Neuronal stem cell (in vitro differentiated cells): ENCODE measurements around the gene PRICKLE4.

Source experiments
- DNase-seq: peaks from one replicate; pipeline ENCODE4 v3.0.0-alpha.2; 2013; ENCODE audit warnings: low spot score
- H2AFZ ChIP-seq: one replicate; pipeline ENCODE4 v1.6.1; 2013; ENCODE audit warnings: mild to moderate bottlenecking, low read length, inconsistent platforms
- H2AK5ac ChIP-seq: 2 replicates; pipeline ENCODE4 v1.6.1; 2013; ENCODE audit warnings: low read depth, mild to moderate bottlenecking, inconsistent platforms, low read length, moderate library complexity, mixed read lengths
- H2BK120ac ChIP-seq: 2 replicates; pipeline ENCODE4 v1.6.1; 2013; ENCODE audit warnings: low read depth, mild to moderate bottlenecking, inconsistent platforms, low read length, moderate library complexity, mixed read lengths
- H2BK12ac ChIP-seq: one replicate; pipeline ENCODE4 v1.6.1; 2013; ENCODE audit warnings: low read length, inconsistent platforms
- H2BK15ac ChIP-seq: 2 replicates; pipeline ENCODE4 v1.6.1; 2013; ENCODE audit warnings: mild to moderate bottlenecking, low read length, inconsistent platforms, mixed read lengths
- H2BK5ac ChIP-seq: one replicate; pipeline ENCODE4 v1.6.1; 2013; ENCODE audit warnings: inconsistent platforms, mild to moderate bottlenecking, low read length, moderate library complexity
- H3K14ac ChIP-seq: one replicate; pipeline ENCODE4 v1.6.1; 2013; ENCODE audit warnings: low read length, inconsistent platforms
- H3K18ac ChIP-seq: 2 replicates; pipeline ENCODE4 v1.6.1; 2013; ENCODE audit warnings: low read length, inconsistent platforms
- H3K23ac ChIP-seq: 2 replicates; pipeline ENCODE4 v1.6.1; 2013; ENCODE audit warnings: low read depth, mild to moderate bottlenecking, mixed read lengths, low read length, inconsistent platforms; ENCODE audit not compliant: poor library complexity
- H3K27ac ChIP-seq: replicated peaks from 3 replicates; pipeline ENCODE4 v1.5.1; 2013; ENCODE audit warnings: low read length, inconsistent platforms
- H3K27me3 ChIP-seq, 3 experiments: 2 replicates each; pipeline ENCODE4 v1.6.1; 2013; ENCODE audit warnings: low read length in 3 of 3, mild to moderate bottlenecking in 2 of 3, inconsistent platforms in 1 of 3, low read depth in 1 of 3, mixed read lengths in 1 of 3, moderate library complexity in 1 of 3; ENCODE audit not compliant: control insufficient read depth in 3 of 3, insufficient read depth in 3 of 3
- H3K36me3 ChIP-seq, 2 donors: replicated peaks in 1 of 2; 2 replicates each; pipeline ENCODE4 v1.6.1; 2013; ENCODE audit warnings: low read length in 2 of 2; ENCODE audit not compliant: control insufficient read depth in 2 of 2, insufficient read depth in 2 of 2
- H3K4ac ChIP-seq: 2 replicates; pipeline ENCODE4 v1.6.1; 2013; ENCODE audit warnings: inconsistent platforms, mild to moderate bottlenecking, low read length, moderate library complexity
- H3K4me1 ChIP-seq, 2 donors: 1 replicate in 1 of 2; 2 replicates in 1 of 2; pipeline ENCODE4 v1.6.1; 2013; ENCODE audit warnings: low read length in 2 of 2, low read depth in 1 of 2; ENCODE audit not compliant: control insufficient read depth in 2 of 2, insufficient read depth in 1 of 2
- H3K4me2 ChIP-seq: one replicate; pipeline ENCODE4 v1.6.1; 2013; ENCODE audit warnings: mild to moderate bottlenecking, low read length, inconsistent platforms; ENCODE audit not compliant: insufficient read depth, poor library complexity, severe bottlenecking
- H3K4me3 ChIP-seq, 2 donors: 2 replicates each; pipeline ENCODE4 v1.5.1; 2013; ENCODE audit warnings: low read length in 2 of 2, mild to moderate bottlenecking in 2 of 2, inconsistent platforms in 1 of 2, moderate library complexity in 1 of 2
- H3K79me1 ChIP-seq: one replicate; pipeline ENCODE4 v1.6.1; 2013; ENCODE audit warnings: low read depth, mild to moderate bottlenecking, inconsistent platforms, low read length, moderate library complexity
- H3K9ac ChIP-seq: one replicate; pipeline ENCODE4 v1.6.1; 2013; ENCODE audit warnings: mild to moderate bottlenecking, low read depth, low read length, inconsistent platforms; ENCODE audit not compliant: poor library complexity
- H3K9me3 ChIP-seq, 2 donors: replicated peaks in 1 of 2; 2 replicates each; pipeline versions ENCODE3 to v1.6.1; 2013; ENCODE audit warnings: low read length in 2 of 2, mild to moderate bottlenecking in 2 of 2, inconsistent platforms in 1 of 2, low read depth in 1 of 2, mixed read lengths in 1 of 2, moderate library complexity in 1 of 2; ENCODE audit not compliant: control insufficient read depth in 2 of 2, insufficient read depth in 1 of 2
- H4K8ac ChIP-seq: one replicate; pipeline ENCODE4 v1.6.1; 2013; ENCODE audit warnings: low read depth, mild to moderate bottlenecking, inconsistent platforms, low read length, moderate library complexity
- H4K91ac ChIP-seq: one replicate; pipeline ENCODE4 v1.6.1; 2013; ENCODE audit warnings: low read length, low read depth, mild to moderate bottlenecking, inconsistent platforms; ENCODE audit not compliant: poor library complexity
- WGBS, 2 donors: extraction: QIAGEN DNeasy Blood & Tissue Kit; methylation state at CpG; one replicate each; pipeline ENCODE4 v1.1.7; 2013; ENCODE audit warnings: missing lambda C conversion rate in 2 of 2, mixed read lengths in 1 of 2; ENCODE audit not compliant: insufficient read length in 2 of 2, insufficient replicate concordance in 1 of 2; ENCODE audit errors: extremely low coverage in 2 of 2; 5-methylcytosine and 5-hydroxymethylcytosine counted together

The PRICKLE4 gene

GRCh38 chr6:41813469-41813868, 32.9 kb downstream of the PRICKLE4 start:
- Histone ChIP-seq H3K4me1 (no peaks in the 10 kb centered on the region), H2BK5ac (no peak overlapping the region), H2BK15ac (no peak overlapping the region), H3K4ac (no peak overlapping the region), H3K27ac (no peak overlapping the region), H2AK5ac (no peak overlapping the region), H3K4me3 (no peak overlapping the region), H3K18ac (no peak overlapping the region), H3K23ac (no peak overlapping the region), H3K9ac (no peak overlapping the region), H3K36me3 (peaks cover 2 to 5% of the 10 kb centered on the region in 2 donors), H3K79me1 (no peaks in the 10 kb centered on the region), H3K14ac (no peak overlapping the region), H2BK12ac (no peak overlapping the region), H2BK120ac (no peak overlapping the region), H4K8ac (no peak overlapping the region), H3K9me3 (no peaks in the 10 kb centered on the region), H4K91ac (no peak overlapping the region), H2AFZ (no peak overlapping the region), H3K4me2 (no peak overlapping the region), H3K27me3 (no peaks in the 10 kb centered on the region)
- no peak for DNase-seq
- WGBS, 2 donors = no CpG with 5 or more reads among the region's 2 CpGs

DNA sequence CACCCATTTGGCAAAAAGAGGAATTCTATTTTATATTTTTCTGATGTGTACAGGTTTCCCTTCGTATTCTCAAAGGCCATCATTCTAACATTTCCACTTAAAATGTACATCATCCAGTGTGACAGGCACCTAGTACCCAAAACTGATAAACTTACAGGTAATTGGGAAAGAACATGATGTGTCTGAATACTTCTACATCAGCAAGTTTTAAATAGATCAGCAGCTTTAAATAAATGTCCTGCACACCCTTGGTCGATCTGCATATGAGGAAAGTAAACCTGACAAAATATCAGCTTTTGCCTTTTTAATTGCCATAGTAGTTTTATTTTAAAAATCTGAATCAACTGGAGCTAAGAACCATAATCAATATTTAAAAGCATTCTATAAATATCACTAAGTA, 33.4 kb downstream of the PRICKLE4 start:
- Histone ChIP-seq H2BK12ac (no peak overlapping the region), H3K36me3 (peaks cover 2 to 5% of the 10 kb centered on the region in 2 donors), H3K4me2 (no peak overlapping the region), H3K9ac (no peak overlapping the region), H2BK120ac (no peak overlapping the region), H3K18ac (no peak overlapping the region), H3K4ac (no peak overlapping the region), H3K27ac (no peak overlapping the region), H3K79me1 (no peaks in the 10 kb centered on the region), H2BK15ac (no peak overlapping the region), H3K9me3 (no peaks in the 10 kb centered on the region), H3K23ac (no peak overlapping the region), H3K27me3 (no peaks in the 10 kb centered on the region), H2AK5ac (no peak overlapping the region), H2AFZ (no peak overlapping the region), H3K14ac (no peak overlapping the region), H4K8ac (no peak overlapping the region), H4K91ac (no peak overlapping the region), H3K4me3 (no peak overlapping the region), H3K4me1 (no peaks in the 10 kb centered on the region), H2BK5ac (no peak overlapping the region)
- no peak for DNase-seq
- no CpG with 5 or more reads among the region's 2 CpGs for WGBS, 2 donors

DNA sequence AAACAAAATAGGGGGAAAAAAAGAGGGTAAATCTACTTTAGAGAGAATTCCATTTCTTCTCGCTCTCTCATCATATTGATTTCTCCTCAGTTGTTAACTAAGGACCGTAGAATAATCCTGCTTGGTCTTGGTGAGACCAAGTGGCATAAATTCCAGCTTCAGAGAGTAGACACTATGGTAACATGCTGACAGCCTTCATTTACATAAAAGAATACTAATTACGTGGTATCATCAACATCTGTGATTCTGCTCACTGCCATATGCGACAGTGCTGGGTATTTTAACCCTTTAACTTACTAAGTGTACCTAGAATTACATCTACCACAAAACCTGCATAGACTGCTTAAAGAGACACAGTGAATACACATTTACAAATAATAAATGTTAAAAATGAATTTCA, 34.0 kb downstream of the PRICKLE4 start:
- Histone ChIP-seq H3K14ac (no peak overlapping the region), H3K4me2 (no peak overlapping the region)
- no CpG with 5 or more reads among the region's 4 CpGs for WGBS, 2 donors

GRCh38 chr6:41815587-41815986, 35.0 kb downstream of the PRICKLE4 start:
- no peak for DNase-seq
- Histone ChIP-seq H3K14ac (no peak overlapping the region), H3K18ac (no peak overlapping the region), H2BK15ac (no peak overlapping the region), H3K79me1 (no peaks in the 10 kb centered on the region), H4K8ac (no peak overlapping the region), H3K4ac (no peak overlapping the region), H3K36me3 (peaks cover 2 to 5% of the 10 kb centered on the region in 2 donors), H3K4me3 (no peak overlapping the region), H3K27ac (no peak overlapping the region), H3K9ac (no peak overlapping the region), H3K4me2 (no peak overlapping the region), H2BK12ac (no peak overlapping the region), H4K91ac (no peak overlapping the region), H2BK120ac (no peak overlapping the region), H3K4me1 (no peaks in the 10 kb centered on the region), H2AFZ (no peak overlapping the region), H3K9me3 (no peaks in the 10 kb centered on the region), H2BK5ac (no peak overlapping the region), H3K27me3 (no peaks in the 10 kb centered on the region), H2AK5ac (no peak overlapping the region), H3K23ac (no peak overlapping the region)
- no CpG with 5 or more reads among the region's 1 CpG for WGBS, 2 donors

More for the DNA sequence above, 34.0 kb downstream of the PRICKLE4 start:
- DNase-seq = no peak
- H3K9me3 ChIP-seq = no peaks in the 10 kb centered on the region
- H2BK15ac ChIP-seq = no peak overlapping the region
- H2BK120ac ChIP-seq = no peak overlapping the region
- H3K27me3 ChIP-seq = no peaks in the 10 kb centered on the region
- H3K23ac ChIP-seq = no peak overlapping the region
- H3K27ac ChIP-seq = no peak overlapping the region
- H2AFZ ChIP-seq = no peak overlapping the region
- no peak overlapping the region for H3K4ac ChIP-seq
- H3K4me3 ChIP-seq = no peak overlapping the region
- H3K4me1 ChIP-seq = no peaks in the 10 kb centered on the region
- H3K9ac ChIP-seq = no peak overlapping the region
- H2BK5ac ChIP-seq = no peak overlapping the region
- no peak overlapping the region for H2AK5ac ChIP-seq
- no peak overlapping the region for H4K8ac ChIP-seq
- no peaks in the 10 kb centered on the region for H3K79me1 ChIP-seq
- H3K36me3 ChIP-seq = peaks cover 2 to 5% of the 10 kb centered on the region in 2 donors
- no peak overlapping the region for H3K18ac ChIP-seq
- no peak overlapping the region for H2BK12ac ChIP-seq
- H4K91ac ChIP-seq = no peak overlapping the region
